Rectal smooth muscle tissue (tissue), 1 donor: ENCODE measurements around the gene IRGC.

Experiments used
- H3K27ac ChIP-seq: one replicate; pipeline ENCODE4 v1.7.0; 2013; ENCODE audit warnings: low read depth, low read length, inconsistent platforms
- H3K27me3 ChIP-seq: one replicate; pipeline ENCODE4 v1.7.0; 2013; ENCODE audit warnings: low read length; ENCODE audit not compliant: control insufficient read depth, insufficient read depth
- H3K36me3 ChIP-seq: one replicate; pipeline ENCODE4 v1.7.0; 2013; ENCODE audit warnings: low read length; ENCODE audit not compliant: control insufficient read depth, insufficient read depth
- H3K4me1 ChIP-seq: one replicate; pipeline ENCODE4 v1.7.0; 2013; ENCODE audit warnings: low read length; ENCODE audit not compliant: control insufficient read depth, insufficient read depth
- H3K4me3 ChIP-seq: one replicate; pipeline ENCODE4 v1.7.0; 2013; ENCODE audit warnings: low read length
- H3K9ac ChIP-seq: one replicate; pipeline ENCODE4 v1.7.0; 2013; ENCODE audit warnings: low read length

Gene IRGC

GRCh38 chr19:43715776-43716175 is at the start of gene IRGC:
Gene IRGC, plus strand, starts transcription at chr19:43716076. Its CDS starts 2,483 bp downstream, at chr19:43718559.
- Histone ChIP-seq H3K4me3 (no peak within 1 kb of the TSS), H3K36me3 (no peaks in the 10 kb centered on the region), H3K27me3 (no peaks in the 10 kb centered on the region), H3K4me1 (no peaks in the 10 kb centered on the region), H3K9ac (no peak within 1 kb of the TSS), H3K27ac (no peak within 1 kb of the TSS)

- H3K9ac ChIP-seq, result no peak overlapping the region
- H3K36me3 ChIP-seq, result peaks cover 5% of the 10 kb centered on the region
- no peaks in the 10 kb centered on the region for H3K4me1 ChIP-seq
- no peak overlapping the region for H3K27ac ChIP-seq
- H3K27me3 ChIP-seq, result no peaks in the 10 kb centered on the region
- peak overlapping the region; percentile 46 for H3K4me3 ChIP-seq
Measured at GRCh38 chr19:43667126-43667875, 48.6 kb upstream of the IRGC start.

DNA sequence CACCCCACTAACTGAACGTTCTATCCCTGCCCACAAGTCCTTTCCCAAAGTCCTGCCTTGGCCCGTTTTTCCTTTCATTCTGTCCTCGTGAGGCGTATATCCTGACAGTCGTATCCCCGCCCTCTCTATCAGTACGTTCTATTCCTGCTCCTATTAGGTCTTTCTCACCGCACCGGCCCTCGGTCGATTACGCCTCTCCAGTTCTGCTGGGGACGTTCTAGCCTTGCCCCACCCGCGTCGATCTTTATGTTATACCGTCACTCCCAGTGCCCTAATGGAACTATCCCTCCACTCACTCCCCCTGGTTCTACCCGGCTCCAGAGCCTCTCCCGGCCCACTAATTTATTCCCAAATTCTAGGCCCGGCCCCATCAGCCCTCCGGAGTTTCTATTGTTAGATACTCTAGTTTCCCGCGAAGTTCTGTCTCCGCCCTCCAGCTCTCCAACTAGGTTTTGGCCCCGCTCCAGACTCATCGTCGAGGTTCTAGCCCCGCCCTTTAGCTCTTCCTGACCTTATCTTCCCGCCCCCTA is 47.9 kb upstream of the IRGC start:
- peak overlapping the region; percentile 11 for H3K27ac ChIP-seq
- no peaks in the 10 kb centered on the region for H3K27me3 ChIP-seq
- peak overlapping the region; percentile 46 for H3K4me3 ChIP-seq
- peaks cover 5% of the 10 kb centered on the region for H3K36me3 ChIP-seq
- no peaks in the 10 kb centered on the region for H3K4me1 ChIP-seq
- no peak overlapping the region for H3K9ac ChIP-seq

DNA sequence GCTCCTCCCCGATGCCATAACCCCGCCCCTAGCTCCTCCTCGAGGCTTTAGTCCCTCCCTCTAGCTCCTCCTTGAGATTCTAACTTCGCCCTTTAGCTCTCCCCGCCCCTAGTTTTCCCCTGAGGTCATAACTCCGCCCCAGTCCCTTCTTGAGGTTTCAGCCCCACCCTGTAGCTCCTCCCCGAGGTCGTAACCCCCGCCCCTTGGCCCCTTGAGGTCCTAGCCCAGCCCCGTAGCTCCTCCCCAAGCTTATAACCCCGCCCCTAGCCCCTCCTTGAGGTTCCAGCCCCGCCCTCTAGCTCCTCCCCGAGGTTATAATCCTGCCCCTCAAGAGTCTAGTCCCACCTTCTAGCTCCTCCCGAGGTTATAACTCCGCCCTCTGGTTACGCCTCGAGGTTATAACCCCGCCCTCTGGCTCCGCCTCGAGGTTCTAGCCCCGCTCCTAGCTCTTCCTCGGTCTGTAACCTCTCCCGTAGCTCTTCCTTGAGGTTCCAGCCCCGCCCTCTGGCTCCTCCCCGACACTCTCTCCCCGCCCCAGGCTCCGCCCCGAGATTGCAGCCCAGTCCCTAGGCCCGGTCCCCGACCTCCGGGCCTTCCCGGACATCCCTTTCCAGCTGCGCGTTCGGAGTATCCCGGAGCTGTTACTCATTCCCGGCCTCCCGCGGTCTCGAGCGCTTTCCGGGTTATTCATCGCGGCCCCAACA is 47.3 kb upstream of the IRGC start:
- peak overlapping the region; percentile 25 for H3K9ac ChIP-seq
- peaks cover 5% of the 10 kb centered on the region for H3K36me3 ChIP-seq
- H3K4me3 ChIP-seq, result peak overlapping the region; percentile 69
- H3K4me1 ChIP-seq, result no peaks in the 10 kb centered on the region
- H3K27me3 ChIP-seq, result no peaks in the 10 kb centered on the region
- peak overlapping the region; percentile 77 for H3K27ac ChIP-seq

DNA sequence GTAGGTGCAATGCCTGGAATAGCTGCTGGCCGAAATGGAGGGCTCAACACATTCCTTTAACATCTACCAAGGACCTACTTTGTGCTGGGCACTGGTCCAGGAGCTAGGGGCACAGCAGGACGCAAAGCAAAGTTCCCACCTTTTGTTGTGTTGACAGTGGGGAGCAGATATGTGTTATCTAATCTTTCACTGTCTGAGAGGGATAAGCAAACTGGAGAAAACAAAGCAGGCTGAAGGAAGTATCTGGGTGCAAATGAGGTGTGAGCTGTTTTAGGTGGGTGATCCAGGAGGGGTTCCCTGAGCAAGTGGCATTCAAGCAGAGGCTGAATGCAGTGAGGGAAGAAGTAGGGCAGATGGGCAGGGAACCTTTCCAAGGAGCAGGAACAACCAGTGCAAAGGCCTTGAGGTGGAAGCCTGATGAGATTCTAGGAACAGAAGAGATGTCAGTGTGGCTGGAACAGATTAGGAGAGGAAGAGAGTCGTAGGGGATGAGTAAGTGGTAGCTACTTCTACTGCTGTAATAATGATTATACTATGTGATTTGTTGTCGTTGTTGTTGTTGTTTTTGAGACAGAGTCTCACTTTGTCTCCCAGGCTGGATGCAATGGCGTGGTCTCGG is 43.7 kb upstream of the IRGC start:
- H3K4me1 ChIP-seq, result no peaks in the 10 kb centered on the region
- H3K4me3 ChIP-seq, result no peak overlapping the region
- H3K27ac ChIP-seq, result no peak overlapping the region
- H3K36me3 ChIP-seq, result no peaks in the 10 kb centered on the region
- H3K27me3 ChIP-seq, result no peaks in the 10 kb centered on the region
- H3K9ac ChIP-seq, result no peak overlapping the region

- H3K27ac ChIP-seq, result no peak overlapping the region
- H3K4me3 ChIP-seq, result no peak overlapping the region
- H3K9ac ChIP-seq, result no peak overlapping the region
- no peaks in the 10 kb centered on the region for H3K27me3 ChIP-seq
- H3K36me3 ChIP-seq, result no peaks in the 10 kb centered on the region
- no peaks in the 10 kb centered on the region for H3K4me1 ChIP-seq
Measured at GRCh38 chr19:43673637-43674036, 42.2 kb upstream of the IRGC start.

DNA sequence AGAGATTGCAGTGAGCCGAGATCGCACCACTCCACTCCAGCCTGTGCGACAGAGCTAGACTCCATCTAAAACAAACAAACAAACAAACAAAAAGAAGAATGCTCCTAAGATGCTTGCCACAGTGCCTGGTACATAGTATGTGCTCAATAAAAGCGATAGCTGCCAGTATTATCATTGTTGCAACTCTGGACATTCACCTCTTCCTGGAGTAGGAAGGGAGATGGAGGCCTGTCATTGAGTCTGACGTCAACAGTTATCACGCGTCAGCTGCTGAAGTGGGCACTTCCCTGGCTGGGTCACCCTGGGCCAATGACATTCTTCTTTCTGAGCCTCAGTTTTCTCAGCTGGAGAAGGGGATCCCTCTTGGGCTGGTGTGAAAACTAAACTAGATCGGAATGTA is 41.7 kb upstream of the IRGC start:
- Histone ChIP-seq H3K27me3 (no peaks in the 10 kb centered on the region), H3K9ac (no peak overlapping the region), H3K4me3 (no peak overlapping the region), H3K36me3 (no peaks in the 10 kb centered on the region), H3K27ac (peak overlapping the region; percentile 11), H3K4me1 (no peaks in the 10 kb centered on the region)

DNA sequence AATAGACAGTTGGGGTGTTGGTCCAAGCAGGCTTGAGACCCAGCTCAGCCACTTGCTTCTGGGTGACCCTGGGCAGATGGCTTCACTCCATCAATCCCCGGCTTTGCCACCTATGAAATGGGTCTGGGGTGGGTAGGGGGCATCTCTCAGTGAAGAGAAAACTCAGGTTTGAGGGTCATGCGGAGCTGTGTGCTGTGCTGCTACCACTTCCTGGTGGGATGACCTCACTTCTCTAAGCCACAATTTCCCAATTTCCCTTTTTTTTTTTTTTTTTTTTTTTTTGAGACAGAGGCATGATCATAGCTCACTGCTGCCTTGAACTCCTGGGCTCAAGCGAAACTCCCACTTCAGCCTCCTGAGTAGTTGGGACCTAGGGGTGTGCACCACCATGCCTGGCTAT is 41.3 kb upstream of the IRGC start:
- Histone ChIP-seq H3K4me3 (no peak overlapping the region), H3K4me1 (no peaks in the 10 kb centered on the region), H3K27ac (peak overlapping the region; percentile 11), H3K27me3 (no peaks in the 10 kb centered on the region), H3K36me3 (no peaks in the 10 kb centered on the region), H3K9ac (no peak overlapping the region)

- Histone ChIP-seq H3K36me3 (no peaks in the 10 kb centered on the region), H3K27me3 (no peaks in the 10 kb centered on the region), H3K27ac (no peak overlapping the region), H3K4me3 (no peak overlapping the region), H3K9ac (no peak overlapping the region), H3K4me1 (no peaks in the 10 kb centered on the region)
Measured at GRCh38 chr19:43675269-43675879, 40.5 kb upstream of the IRGC start.

DNA sequence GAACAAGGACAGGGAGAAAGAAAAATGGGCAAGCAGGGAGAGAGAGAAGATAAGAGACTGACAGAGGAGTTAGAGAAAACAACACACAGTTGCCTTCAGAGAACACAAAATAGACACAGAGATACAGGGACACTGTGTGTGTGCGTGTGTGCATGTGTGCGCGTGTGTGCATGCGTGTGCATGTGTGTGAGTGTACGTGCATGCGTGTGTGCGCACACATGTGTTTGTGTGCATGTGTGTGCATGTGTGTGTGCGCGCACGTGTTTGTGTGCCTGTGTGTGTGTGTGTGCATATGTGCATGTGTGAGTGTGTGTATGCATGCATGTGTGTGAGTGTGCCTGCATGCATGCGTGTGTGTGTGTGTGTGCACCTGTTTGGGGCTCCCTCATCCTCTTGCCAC is 40.0 kb upstream of the IRGC start:
- Histone ChIP-seq H3K9ac (no peak overlapping the region), H3K36me3 (no peaks in the 10 kb centered on the region), H3K27ac (no peak overlapping the region), H3K4me1 (no peaks in the 10 kb centered on the region), H3K4me3 (no peak overlapping the region), H3K27me3 (no peaks in the 10 kb centered on the region)

- no peaks in the 10 kb centered on the region for H3K4me1 ChIP-seq
- H3K9ac ChIP-seq, result no peak overlapping the region
- no peaks in the 10 kb centered on the region for H3K27me3 ChIP-seq
- H3K27ac ChIP-seq, result no peak overlapping the region
- no peak overlapping the region for H3K4me3 ChIP-seq
- H3K36me3 ChIP-seq, result no peaks in the 10 kb centered on the region
Measured at GRCh38 chr19:43678512-43679261, 37.2 kb upstream of the IRGC start.

- Histone ChIP-seq H3K27ac (no peak overlapping the region), H3K27me3 (no peaks in the 10 kb centered on the region), H3K4me1 (no peaks in the 10 kb centered on the region), H3K4me3 (no peak overlapping the region), H3K9ac (no peak overlapping the region), H3K36me3 (no peaks in the 10 kb centered on the region)
Measured at GRCh38 chr19:43681821-43682220, 34.1 kb upstream of the IRGC start.
